IMR-90 (cell line): Measurements from ENCODE around the gene ZNF503. TPM values are rescaled to one million over a fixed set of nuclear protein-coding genes. Genes with fewer than 3 reads are reported as not detected.

Experiments used
- CEBPB ChIP-seq: IDR thresholded peaks from 2 replicates; pipeline ENCODE4 v1.6.1; 2012; ENCODE audit warnings: low read depth, low read length, improper control_type of control experiment
- FOS ChIP-seq: fragments of 150-350 bp; IDR thresholded peaks from 2 replicates; pipeline ENCODE4 v1.6.1; 2016; ENCODE audit warnings: low read depth, low read length
- NFE2L2 ChIP-seq: fragments of 150-350 bp; IDR thresholded peaks from 2 replicates; pipeline ENCODE4 v1.6.1; 2016; ENCODE audit warnings: low read depth, mild to moderate bottlenecking, low read length
- polyA plus RNA-seq, 3 experiments: library from polyadenylated mRNA; depleted of rRNA; stranded (reverse); fragments of >200 nt; gene quantifications; 2 replicates each; pipeline ENCODE4 v1.2.3, GENCODE V29; 2012; ENCODE audit warnings: low replicate concordance in 1 of 3
- total RNA-seq: library from RNA; depleted of rRNA; stranded (reverse); fragments of >200 nt; gene quantifications from 2 replicates; pipeline ENCODE4 v1.2.3, GENCODE V29; 2012
- TF ChIP-seq, protein P1 (sequence below): conservative IDR thresholded peaks from 2 replicates; pipeline ENCODE4 v1.5.1; 2012; ENCODE audit warnings: mild to moderate bottlenecking, low read depth, low read length, improper control_type of control experiment

ZNF503 gene
- total and polyA plus RNA-seq, 2 of the 4 experiments (the other 2 are of a cell fraction) = 0.36 to 5.8 TPM

DNA sequence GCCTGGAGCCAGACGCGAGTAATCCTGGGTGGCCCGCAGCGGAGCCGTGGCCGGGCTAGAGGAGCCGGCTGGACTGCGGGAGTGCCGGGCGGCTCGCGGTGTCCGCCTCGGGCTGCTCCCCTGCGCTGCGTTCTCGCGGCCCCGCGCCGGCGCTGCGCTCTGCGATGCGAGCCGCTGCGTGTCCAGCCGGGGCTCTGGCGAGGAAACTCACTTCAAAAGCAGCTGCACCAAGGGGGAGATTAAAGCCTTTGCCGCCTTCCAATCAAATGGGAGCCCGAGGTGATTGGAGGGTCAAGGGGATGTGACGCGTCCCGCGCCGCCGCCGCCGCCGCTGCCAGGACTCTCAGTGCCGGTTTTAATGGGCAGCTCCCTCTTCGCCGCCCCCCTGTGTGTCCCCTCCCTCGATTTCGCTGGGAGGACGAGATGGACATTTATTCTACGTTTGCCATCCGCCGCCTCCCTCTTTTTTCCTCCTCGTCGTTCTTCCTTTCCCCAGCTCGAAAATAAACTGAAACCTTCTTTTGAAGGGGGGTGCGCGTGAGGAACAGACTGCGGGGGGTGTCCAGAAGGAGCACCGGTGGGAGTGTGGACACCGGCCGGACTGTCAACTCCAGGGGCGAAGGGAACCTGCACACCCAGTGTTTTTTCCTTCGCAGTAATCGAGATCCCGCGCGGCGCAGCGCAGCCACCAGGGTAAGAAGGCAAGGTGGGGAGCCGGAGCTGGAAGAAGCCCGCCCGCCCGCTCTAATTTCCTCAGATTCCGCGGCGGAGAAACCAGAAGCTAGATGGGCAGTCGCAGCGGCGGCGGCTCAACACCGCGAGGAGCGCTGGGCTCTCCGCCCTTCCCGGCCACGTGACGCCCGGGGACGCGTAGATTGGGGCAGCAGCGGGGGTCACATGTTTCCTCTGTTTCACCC lies at the start of gene ZNF503 (continued):
- TF ChIP-seq NFE2L2 (no peak), CEBPB (no peak), FOS (peak; percentile 43; the same call in 1 of the 2 replicates)
- TF ChIP-seq, protein P1, sequence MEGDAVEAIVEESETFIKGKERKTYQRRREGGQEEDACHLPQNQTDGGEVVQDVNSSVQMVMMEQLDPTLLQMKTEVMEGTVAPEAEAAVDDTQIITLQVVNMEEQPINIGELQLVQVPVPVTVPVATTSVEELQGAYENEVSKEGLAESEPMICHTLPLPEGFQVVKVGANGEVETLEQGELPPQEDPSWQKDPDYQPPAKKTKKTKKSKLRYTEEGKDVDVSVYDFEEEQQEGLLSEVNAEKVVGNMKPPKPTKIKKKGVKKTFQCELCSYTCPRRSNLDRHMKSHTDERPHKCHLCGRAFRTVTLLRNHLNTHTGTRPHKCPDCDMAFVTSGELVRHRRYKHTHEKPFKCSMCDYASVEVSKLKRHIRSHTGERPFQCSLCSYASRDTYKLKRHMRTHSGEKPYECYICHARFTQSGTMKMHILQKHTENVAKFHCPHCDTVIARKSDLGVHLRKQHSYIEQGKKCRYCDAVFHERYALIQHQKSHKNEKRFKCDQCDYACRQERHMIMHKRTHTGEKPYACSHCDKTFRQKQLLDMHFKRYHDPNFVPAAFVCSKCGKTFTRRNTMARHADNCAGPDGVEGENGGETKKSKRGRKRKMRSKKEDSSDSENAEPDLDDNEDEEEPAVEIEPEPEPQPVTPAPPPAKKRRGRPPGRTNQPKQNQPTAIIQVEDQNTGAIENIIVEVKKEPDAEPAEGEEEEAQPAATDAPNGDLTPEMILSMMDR = 0 out of 2 replicates have a peak, but pooled peaks have one; percentile 6
